ENCODE results near the gene FZD1.

The FZD1 gene

GRCh38 chr7:91242097-91242844, 22.0 kb upstream of the FZD1 start:
- H3K4me1 ChIP-seq (ENCODE audit: insufficient read depth, low read length) = no peaks in the 10 kb centered on the region
- H3K27me3 ChIP-seq (ENCODE audit: insufficient read depth, low read length) = no peaks in the 10 kb centered on the region
- no peaks in the 10 kb centered on the region for H3K9me3 ChIP-seq (ENCODE audit: insufficient read depth, low read depth, low read length)
- H3K36me3 ChIP-seq (ENCODE audit: insufficient read depth, low read length) = no peaks in the 10 kb centered on the region
- no peak overlapping the region for H3K4me3 ChIP-seq (ENCODE audit: low read length)
- H3K9ac ChIP-seq (ENCODE audit: low read depth, low read length) = no peak overlapping the region
- 87% methylated on average over 8 of the region's 8 CpGs for WGBS
- no peak overlapping the region for H3K27ac ChIP-seq (ENCODE audit: low read depth, low read length)

- H3K4me1 ChIP-seq (ENCODE audit: insufficient read depth, low read length) = no peaks in the 10 kb centered on the region
- H3K9me3 ChIP-seq (ENCODE audit: insufficient read depth, low read depth, low read length) = no peaks in the 10 kb centered on the region
- H3K4me3 ChIP-seq (ENCODE audit: low read length) = no peak overlapping the region
- no peaks in the 10 kb centered on the region for H3K27me3 ChIP-seq (ENCODE audit: insufficient read depth, low read length)
- no peaks in the 10 kb centered on the region for H3K36me3 ChIP-seq (ENCODE audit: insufficient read depth, low read length)
- WGBS = 95% methylated on average over 6 of the region's 6 CpGs
- no peak overlapping the region for H3K27ac ChIP-seq (ENCODE audit: low read depth, low read length)
- H3K9ac ChIP-seq (ENCODE audit: low read depth, low read length) = no peak overlapping the region
Measured at GRCh38 chr7:91243591-91244301, 20.5 kb upstream of the FZD1 start.

DNA sequence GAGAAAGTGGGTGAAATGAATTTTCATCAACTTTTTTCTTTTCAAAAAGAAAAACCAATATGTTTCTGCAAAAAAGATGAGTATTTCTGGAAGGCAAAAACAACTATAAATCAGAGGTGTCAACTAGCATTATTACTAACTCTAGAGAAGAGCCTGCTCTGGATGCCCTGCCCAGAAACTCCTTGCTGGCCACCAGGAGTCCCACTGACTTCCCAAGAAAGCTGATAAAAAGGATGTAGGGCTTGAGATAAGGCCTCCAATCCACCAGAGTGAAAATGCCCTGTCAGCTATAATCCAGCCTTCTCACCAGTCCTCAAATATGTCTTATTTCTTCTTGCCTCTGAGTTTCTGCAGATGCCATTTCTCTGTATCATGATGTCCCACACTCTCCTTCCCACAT, 16.7 kb upstream of the FZD1 start:
- H3K27ac ChIP-seq (ENCODE audit: low read depth, low read length) = no peak overlapping the region
- H3K9me3 ChIP-seq (ENCODE audit: insufficient read depth, low read depth, low read length) = no peaks in the 10 kb centered on the region
- H3K4me1 ChIP-seq (ENCODE audit: insufficient read depth, low read length) = no peaks in the 10 kb centered on the region
- H3K4me3 ChIP-seq (ENCODE audit: low read length) = no peak overlapping the region
- no peaks in the 10 kb centered on the region for H3K27me3 ChIP-seq (ENCODE audit: insufficient read depth, low read length)
- no peaks in the 10 kb centered on the region for H3K36me3 ChIP-seq (ENCODE audit: insufficient read depth, low read length)
- H3K9ac ChIP-seq (ENCODE audit: low read depth, low read length) = no peak overlapping the region

- no peak overlapping the region for H3K4me3 ChIP-seq (ENCODE audit: low read length)
- WGBS = 74% methylated on average over 2 of the region's 2 CpGs
- no peaks in the 10 kb centered on the region for H3K9me3 ChIP-seq (ENCODE audit: insufficient read depth, low read depth, low read length)
- H3K4me1 ChIP-seq (ENCODE audit: insufficient read depth, low read length) = no peaks in the 10 kb centered on the region
- no peak overlapping the region for H3K27ac ChIP-seq (ENCODE audit: low read depth, low read length)
- H3K9ac ChIP-seq (ENCODE audit: low read depth, low read length) = no peak overlapping the region
- H3K27me3 ChIP-seq (ENCODE audit: insufficient read depth, low read length) = no peaks in the 10 kb centered on the region
- no peaks in the 10 kb centered on the region for H3K36me3 ChIP-seq (ENCODE audit: insufficient read depth, low read length)
Measured at GRCh38 chr7:91248996-91249395, 15.2 kb upstream of the FZD1 start.

- H3K4me3 ChIP-seq (ENCODE audit: low read length) = no peak overlapping the region
- H3K9ac ChIP-seq (ENCODE audit: low read depth, low read length) = no peak overlapping the region
- H3K4me1 ChIP-seq (ENCODE audit: insufficient read depth, low read length) = no peaks in the 10 kb centered on the region
- H3K9me3 ChIP-seq (ENCODE audit: insufficient read depth, low read depth, low read length) = no peaks in the 10 kb centered on the region
- H3K27me3 ChIP-seq (ENCODE audit: insufficient read depth, low read length) = no peaks in the 10 kb centered on the region
- no peak overlapping the region for H3K27ac ChIP-seq (ENCODE audit: low read depth, low read length)
- no peaks in the 10 kb centered on the region for H3K36me3 ChIP-seq (ENCODE audit: insufficient read depth, low read length)
- WGBS = 84% methylated on average over 3 of the region's 4 CpGs
Measured at GRCh38 chr7:91249506-91250233, 14.6 kb upstream of the FZD1 start.

DNA sequence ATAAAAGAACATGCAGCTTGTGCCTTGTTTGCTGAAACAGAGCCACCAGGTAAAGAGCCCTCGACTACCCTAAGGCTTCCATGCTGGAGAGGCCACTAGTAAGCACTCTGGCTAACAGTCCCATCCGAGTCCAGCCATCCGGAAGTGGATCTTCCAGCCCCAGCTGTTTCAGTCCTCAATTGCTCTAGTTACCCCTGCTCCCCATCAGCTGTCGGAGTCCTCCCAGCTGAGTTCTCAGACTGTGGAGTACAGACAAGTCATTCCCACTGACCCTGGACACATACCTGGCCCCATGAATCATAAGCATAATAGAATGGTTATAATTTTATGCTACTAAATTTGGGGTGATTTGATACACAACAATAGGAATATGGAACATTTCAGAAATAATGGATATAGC, 13.5 kb upstream of the FZD1 start:
- Histone ChIP-seq H3K9ac (ENCODE audit: low read depth, low read length) (no peak overlapping the region), H3K9me3 (ENCODE audit: insufficient read depth, low read depth, low read length) (no peaks in the 10 kb centered on the region), H3K4me1 (ENCODE audit: insufficient read depth, low read length) (no peaks in the 10 kb centered on the region), H3K4me3 (ENCODE audit: low read length) (no peak overlapping the region), H3K27ac (ENCODE audit: low read depth, low read length) (no peak overlapping the region), H3K36me3 (ENCODE audit: insufficient read depth, low read length) (no peaks in the 10 kb centered on the region), H3K27me3 (ENCODE audit: insufficient read depth, low read length) (no peaks in the 10 kb centered on the region)
- WGBS = 90% methylated on average over 4 of the region's 4 CpGs

- 95% methylated on average over 3 of the region's 3 CpGs for WGBS
- no peaks in the 10 kb centered on the region for H3K36me3 ChIP-seq (ENCODE audit: insufficient read depth, low read length)
- no peak overlapping the region for H3K9ac ChIP-seq (ENCODE audit: low read depth, low read length)
- no peaks in the 10 kb centered on the region for H3K9me3 ChIP-seq (ENCODE audit: insufficient read depth, low read depth, low read length)
- no peaks in the 10 kb centered on the region for H3K27me3 ChIP-seq (ENCODE audit: insufficient read depth, low read length)
- H3K4me1 ChIP-seq (ENCODE audit: insufficient read depth, low read length) = no peaks in the 10 kb centered on the region
- H3K27ac ChIP-seq (ENCODE audit: low read depth, low read length) = no peak overlapping the region
- H3K4me3 ChIP-seq (ENCODE audit: low read length) = no peak overlapping the region
Measured at GRCh38 chr7:91251877-91252276, 12.4 kb upstream of the FZD1 start.

DNA sequence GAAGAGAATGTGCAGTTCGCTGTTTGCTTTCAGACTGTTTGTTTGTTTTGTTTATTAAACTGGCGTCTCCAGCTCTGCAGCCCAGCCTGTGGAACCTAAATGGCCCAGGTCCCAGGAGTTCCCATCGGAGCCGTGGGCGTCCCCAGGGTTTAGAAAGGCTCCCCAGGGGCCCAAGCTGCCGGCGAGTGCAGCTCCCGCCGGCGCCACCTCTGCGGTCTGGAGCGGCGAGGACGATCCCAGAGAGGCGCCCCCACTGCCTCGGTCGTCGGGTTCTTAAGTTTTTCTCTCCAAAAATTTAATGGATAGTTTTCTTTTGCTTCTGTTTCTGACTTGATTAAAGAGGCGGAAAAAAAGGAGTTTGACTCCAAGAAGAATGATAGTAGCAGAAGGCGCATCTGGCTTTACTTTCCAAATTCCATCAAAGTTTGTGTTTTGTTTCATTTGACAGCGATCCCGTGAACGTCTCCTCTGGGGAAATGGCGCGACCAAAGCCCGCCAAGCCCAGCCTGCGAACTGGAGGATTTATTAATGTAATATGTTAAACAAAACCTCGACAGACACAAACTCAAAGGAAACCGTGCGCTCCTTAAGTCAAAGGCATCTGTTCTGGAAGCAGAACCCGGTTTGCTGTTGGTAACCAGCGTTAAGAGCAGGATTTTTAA, 718 bp upstream of the FZD1 start:
- peak overlapping the region; percentile 17; the same call in 1 of the 2 replicates for H3K9ac ChIP-seq (ENCODE audit: low read depth, low read length)
- H3K27me3 ChIP-seq (ENCODE audit: insufficient read depth, low read length) = peaks cover 84% of the 10 kb centered on the region
- peak overlapping the region; percentile 63 for H3K4me3 ChIP-seq (ENCODE audit: low read length)
- no peaks in the 10 kb centered on the region for H3K36me3 ChIP-seq (ENCODE audit: insufficient read depth, low read length)
- H3K27ac ChIP-seq (ENCODE audit: low read depth, low read length) = no peak overlapping the region
- H3K4me1 ChIP-seq (ENCODE audit: insufficient read depth, low read length) = peaks cover 20% of the 10 kb centered on the region
- no peaks in the 10 kb centered on the region for H3K9me3 ChIP-seq (ENCODE audit: insufficient read depth, low read depth, low read length)
- under 1% methylated on average over 31 of the region's 32 CpGs for WGBS

DNA sequence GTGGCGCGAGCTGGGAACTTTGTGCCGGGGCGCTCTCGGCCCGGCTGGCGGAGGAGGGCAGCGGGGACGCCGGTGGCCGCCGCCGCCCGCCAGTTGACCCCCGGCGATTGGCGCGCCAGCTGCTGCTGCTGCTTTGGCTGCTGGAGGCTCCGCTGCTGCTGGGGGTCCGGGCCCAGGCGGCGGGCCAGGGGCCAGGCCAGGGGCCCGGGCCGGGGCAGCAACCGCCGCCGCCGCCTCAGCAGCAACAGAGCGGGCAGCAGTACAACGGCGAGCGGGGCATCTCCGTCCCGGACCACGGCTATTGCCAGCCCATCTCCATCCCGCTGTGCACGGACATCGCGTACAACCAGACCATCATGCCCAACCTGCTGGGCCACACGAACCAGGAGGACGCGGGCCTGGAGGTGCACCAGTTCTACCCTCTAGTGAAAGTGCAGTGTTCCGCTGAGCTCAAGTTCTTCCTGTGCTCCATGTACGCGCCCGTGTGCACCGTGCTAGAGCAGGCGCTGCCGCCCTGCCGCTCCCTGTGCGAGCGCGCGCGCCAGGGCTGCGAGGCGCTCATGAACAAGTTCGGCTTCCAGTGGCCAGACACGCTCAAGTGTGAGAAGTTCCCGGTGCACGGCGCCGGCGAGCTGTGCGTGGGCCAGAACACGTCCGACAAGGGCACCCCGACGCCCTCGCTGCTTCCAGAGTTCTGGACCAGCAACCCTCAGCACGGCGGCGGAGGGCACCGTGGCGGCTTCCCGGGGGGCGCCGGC, 870 bp downstream of the FZD1 start:
- H3K9ac ChIP-seq (ENCODE audit: low read depth, low read length) = peak overlapping the region; percentile 63; the same call in 1 of the 2 replicates
- no peaks in the 10 kb centered on the region for H3K9me3 ChIP-seq (ENCODE audit: insufficient read depth, low read depth, low read length)
- peak overlapping the region; percentile 63 for H3K4me3 ChIP-seq (ENCODE audit: low read length)
- WGBS = under 1% methylated on average over 78 of the region's 78 CpGs
- no peak overlapping the region for H3K27ac ChIP-seq (ENCODE audit: low read depth, low read length)
- no peaks in the 10 kb centered on the region for H3K36me3 ChIP-seq (ENCODE audit: insufficient read depth, low read length)
- peaks cover 95% of the 10 kb centered on the region for H3K27me3 ChIP-seq (ENCODE audit: insufficient read depth, low read length)
- peaks cover 20% of the 10 kb centered on the region for H3K4me1 ChIP-seq (ENCODE audit: insufficient read depth, low read length)

- H3K27ac ChIP-seq (ENCODE audit: low read depth, low read length) = no peak overlapping the region
- H3K4me3 ChIP-seq (ENCODE audit: low read length) = peak overlapping the region; percentile 63
- H3K9me3 ChIP-seq (ENCODE audit: insufficient read depth, low read depth, low read length) = no peaks in the 10 kb centered on the region
- H3K4me1 ChIP-seq (ENCODE audit: insufficient read depth, low read length) = peaks cover 20% of the 10 kb centered on the region
- WGBS = 11% methylated on average over 31 of the region's 31 CpGs
- H3K27me3 ChIP-seq (ENCODE audit: insufficient read depth, low read length) = peaks cover 95% of the 10 kb centered on the region
- no peaks in the 10 kb centered on the region for H3K36me3 ChIP-seq (ENCODE audit: insufficient read depth, low read length)
- H3K9ac ChIP-seq (ENCODE audit: low read depth, low read length) = no peak overlapping the region
Measured at GRCh38 chr7:91265693-91266066, 1.4 kb downstream of the FZD1 start.
